Calu3 (cell line): ENCODE data around the gene PLEKHB2. TPM values are rescaled to one million over a fixed set of nuclear protein-coding genes. Genes with fewer than 3 reads are reported as not detected.

Experiments
- BruUV-seq: library from RNA; stranded (reverse); fragments of 400-500 nt; replicated peaks from 2 replicates; lab custom pipeline; 2021; lab: Mats Ljungman, UMichigan
- CTCF ChIA-PET: fragments of 300-600 bp; sonication (Branson Sonifier 250); formaldehyde crosslinking; loops from one replicate; lab custom pipeline; 2022; ENCODE audit warnings: antibody characterized with exemption; lab: Charles Lee
- DNase-seq: peaks from one replicate; pipeline ENCODE4 v3.0.0; 2022
- H3K27ac Mint-ChIP-seq: one replicate; pipeline ENCODE4 v1.8.0; 2022; ENCODE audit warnings: mixed read lengths; ENCODE audit not compliant: unreplicated experiment
- H3K27me3 Mint-ChIP-seq: one replicate; pipeline ENCODE4 v1.8.0; 2022; ENCODE audit warnings: mixed read lengths; ENCODE audit not compliant: unreplicated experiment
- H3K36me3 Mint-ChIP-seq: one replicate; pipeline ENCODE4 v1.8.0; 2022; ENCODE audit warnings: mild to moderate bottlenecking, moderate library complexity, mixed read lengths; ENCODE audit not compliant: insufficient read depth, unreplicated experiment
- H3K4me1 Mint-ChIP-seq: one replicate; pipeline ENCODE4 v1.8.0; 2022; ENCODE audit warnings: mild to moderate bottlenecking, low read depth, mixed read lengths; ENCODE audit not compliant: unreplicated experiment
- H3K4me3 Mint-ChIP-seq: one replicate; pipeline ENCODE4 v1.8.0; 2022; ENCODE audit warnings: mild to moderate bottlenecking, low read depth, moderate library complexity, mixed read lengths; ENCODE audit not compliant: unreplicated experiment
- H3K9me3 Mint-ChIP-seq: one replicate; pipeline ENCODE4 v1.8.0; 2022; ENCODE audit warnings: low read depth, mixed read lengths; ENCODE audit not compliant: unreplicated experiment
- CTCF ChIP-seq: fragments of 200-600 bp; IDR thresholded peaks from one replicate; pipeline ENCODE4 v1.8.0; 2022; ENCODE audit warnings: antibody characterized with exemption; ENCODE audit not compliant: unreplicated experiment
- intact Hi-C: fragments of 100-400 bp; cut with micrococcal nuclease; formaldehyde crosslinking; loops from one replicate; pipeline ENCODE4 v1.10.0; 2022; ENCODE audit not compliant: unreplicated experiment
- total RNA-seq: library from RNA; stranded (reverse); gene quantifications from 2 replicates; pipeline ENCODE4 v1.2.3, GENCODE V29; 2022

PLEKHB2 gene
- total RNA-seq, 1 experiment from 2014 or later, result 113 TPM

GRCh38 chr2:131123192-131123591, 18.1 kb downstream of the PLEKHB2 start:
- Mint-ChIP-seq H3K27me3 (no peaks in the 10 kb centered on the region), H3K4me1 (peaks cover 9% of the 10 kb centered on the region), H3K9me3 (no peaks in the 10 kb centered on the region), H3K36me3 (peaks cover 45% of the 10 kb centered on the region), H3K4me3 (no peak overlapping the region), H3K27ac (no peak overlapping the region)
- CTCF ChIA-PET, result no interaction called here
- DNase-seq, result no peak
- TF ChIP-seq CTCF, result no peak
- no TSS peak for BruUV-seq
- intact Hi-C loops, result no loop called here

GRCh38 chr2:131125195-131125757, 20.1 kb downstream of the PLEKHB2 start:
- no peak overlapping the region for H3K27ac Mint-ChIP-seq
- no TSS peak for BruUV-seq
- peaks cover 3% of the 10 kb centered on the region for H3K9me3 Mint-ChIP-seq
- H3K4me1 Mint-ChIP-seq, result peaks cover 28% of the 10 kb centered on the region
- no peaks in the 10 kb centered on the region for H3K27me3 Mint-ChIP-seq
- no peak for DNase-seq
- H3K4me3 Mint-ChIP-seq, result no peak overlapping the region
- CTCF ChIA-PET, result no interaction called here
- no peak for TF ChIP-seq CTCF
- peaks cover 62% of the 10 kb centered on the region for H3K36me3 Mint-ChIP-seq
- intact Hi-C loops, result no loop called here

- Mint-ChIP-seq H3K36me3 (peaks cover 63% of the 10 kb centered on the region), H3K4me3 (no peak overlapping the region), H3K9me3 (peaks cover 3% of the 10 kb centered on the region), H3K27ac (no peak overlapping the region), H3K27me3 (no peaks in the 10 kb centered on the region), H3K4me1 (peaks cover 22% of the 10 kb centered on the region)
- intact Hi-C loops, result no loop called here
- DNase-seq, result no peak
- CTCF ChIA-PET, result no interaction called here
- no TSS peak for BruUV-seq
- TF ChIP-seq CTCF, result no peak
These were observed 21.3 kb downstream of the PLEKHB2 start for GRCh38 chr2:131126436-131126835.

- Mint-ChIP-seq H3K27me3 (no peaks in the 10 kb centered on the region), H3K4me1 (peaks cover 22% of the 10 kb centered on the region), H3K27ac (no peak overlapping the region), H3K36me3 (peaks cover 64% of the 10 kb centered on the region), H3K4me3 (no peak overlapping the region), H3K9me3 (peaks cover 3% of the 10 kb centered on the region)
- CTCF ChIA-PET, result no interaction called here
- intact Hi-C loops, result no loop called here
- TF ChIP-seq CTCF, result no peak
- BruUV-seq, result no TSS peak
- DNase-seq, result no peak
These were observed 21.9 kb downstream of the PLEKHB2 start for GRCh38 chr2:131127076-131127475.
